HFFc6 (cell line): Measurements from ENCODE around the gene BTNL2. TPM values are rescaled to one million over a fixed set of nuclear protein-coding genes. Genes with fewer than 3 reads are reported as not detected.

Experiments
- DNase-seq: peaks from one replicate; pipeline ENCODE4 v3.0.0-alpha.2; 2018
- H3K27ac Mint-ChIP-seq: 2 replicates; pipeline ENCODE4 v1.8.0; 2020; ENCODE audit warnings: mild to moderate bottlenecking, mixed read lengths
- H3K27me3 Mint-ChIP-seq: 2 replicates; pipeline ENCODE4 v1.8.0; 2021; ENCODE audit warnings: mild to moderate bottlenecking, moderate library complexity, mixed read lengths; ENCODE audit not compliant: insufficient read depth
- H3K36me3 Mint-ChIP-seq: 2 replicates; pipeline ENCODE4 v1.8.0; 2021; ENCODE audit warnings: low read depth, mixed read lengths
- H3K4me1 Mint-ChIP-seq: 2 replicates; pipeline ENCODE4 v1.8.0; 2020; ENCODE audit warnings: low read depth, mixed read lengths
- H3K4me3 Mint-ChIP-seq: 2 replicates; pipeline ENCODE4 v1.8.0; 2020; ENCODE audit warnings: mild to moderate bottlenecking, moderate library complexity, mixed read lengths
- H3K9me3 Mint-ChIP-seq: 2 replicates; pipeline ENCODE4 v1.8.0; 2020; ENCODE audit warnings: mild to moderate bottlenecking, mixed read lengths
- total RNA-seq, 6 experiments: library from RNA; stranded (reverse); fragmentation: NEBNext Ultra II Directional; extraction: Animal tissue kit (Norgen Biotek cat#: 25700); gene quantifications; 2 replicates in 1 of 6; 3 replicates in 5 of 6; pipeline ENCODE4 v1.2.3, GENCODE V29; 2021
- TF ChIP-seq, protein P1 (sequence below): fragments of 200-600 bp; sonication (generic); IDR thresholded peaks from 2 replicates; pipeline ENCODE4 v1.5.0; 2021; ENCODE audit warnings: antibody characterized with exemption, mild to moderate bottlenecking

The BTNL2 gene
- total RNA-seq, 6 experiments from 2014 or later = not detected

DNA sequence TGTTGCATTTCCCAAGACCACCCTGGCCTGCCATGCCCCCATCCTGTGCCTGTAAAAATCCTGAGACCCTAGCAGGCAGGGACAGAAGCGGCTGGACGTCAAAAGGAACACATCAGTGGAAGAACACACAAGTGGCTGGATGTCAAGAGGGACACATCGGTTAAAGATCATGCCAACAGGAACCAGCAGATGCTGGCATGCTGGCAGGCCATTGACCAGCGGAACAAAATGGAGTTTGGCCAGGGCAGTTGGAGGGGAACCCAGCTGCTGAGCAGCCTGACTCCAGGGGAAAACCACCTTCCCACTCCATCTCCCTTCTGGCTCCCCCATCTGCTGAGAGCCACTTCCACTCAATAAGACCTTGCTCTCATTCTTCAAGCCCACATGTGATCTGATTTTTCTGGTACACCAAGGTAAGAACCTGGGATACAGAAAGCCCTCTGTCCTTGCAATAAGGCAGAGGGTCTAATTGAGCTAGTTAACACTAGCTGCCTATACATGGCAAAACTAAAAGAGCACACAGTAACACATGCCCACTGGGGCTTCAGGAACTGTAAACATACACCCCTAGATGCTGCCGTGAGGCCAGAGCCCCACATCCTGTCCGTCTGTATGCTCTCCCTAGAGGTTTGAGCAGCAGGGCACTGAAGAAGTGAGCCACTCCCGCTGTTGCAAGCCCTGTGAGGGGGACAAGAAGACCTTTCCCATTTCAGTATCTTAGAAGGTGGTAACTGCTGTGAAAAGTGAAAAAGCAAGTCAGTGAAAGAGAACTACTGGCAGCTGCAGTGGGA is 31.0 kb downstream of the BTNL2 start:
- Mint-ChIP-seq H3K36me3 (no peaks in the 10 kb centered on the region), H3K9me3 (no peaks in the 10 kb centered on the region), H3K27me3 (peaks cover 25% of the 10 kb centered on the region), H3K4me1 (peaks cover 10% of the 10 kb centered on the region), H3K4me3 (no peak overlapping the region), H3K27ac (no peak overlapping the region)
- TF ChIP-seq, protein P1, sequence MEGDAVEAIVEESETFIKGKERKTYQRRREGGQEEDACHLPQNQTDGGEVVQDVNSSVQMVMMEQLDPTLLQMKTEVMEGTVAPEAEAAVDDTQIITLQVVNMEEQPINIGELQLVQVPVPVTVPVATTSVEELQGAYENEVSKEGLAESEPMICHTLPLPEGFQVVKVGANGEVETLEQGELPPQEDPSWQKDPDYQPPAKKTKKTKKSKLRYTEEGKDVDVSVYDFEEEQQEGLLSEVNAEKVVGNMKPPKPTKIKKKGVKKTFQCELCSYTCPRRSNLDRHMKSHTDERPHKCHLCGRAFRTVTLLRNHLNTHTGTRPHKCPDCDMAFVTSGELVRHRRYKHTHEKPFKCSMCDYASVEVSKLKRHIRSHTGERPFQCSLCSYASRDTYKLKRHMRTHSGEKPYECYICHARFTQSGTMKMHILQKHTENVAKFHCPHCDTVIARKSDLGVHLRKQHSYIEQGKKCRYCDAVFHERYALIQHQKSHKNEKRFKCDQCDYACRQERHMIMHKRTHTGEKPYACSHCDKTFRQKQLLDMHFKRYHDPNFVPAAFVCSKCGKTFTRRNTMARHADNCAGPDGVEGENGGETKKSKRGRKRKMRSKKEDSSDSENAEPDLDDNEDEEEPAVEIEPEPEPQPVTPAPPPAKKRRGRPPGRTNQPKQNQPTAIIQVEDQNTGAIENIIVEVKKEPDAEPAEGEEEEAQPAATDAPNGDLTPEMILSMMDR = no peak
- no peak for DNase-seq

DNA sequence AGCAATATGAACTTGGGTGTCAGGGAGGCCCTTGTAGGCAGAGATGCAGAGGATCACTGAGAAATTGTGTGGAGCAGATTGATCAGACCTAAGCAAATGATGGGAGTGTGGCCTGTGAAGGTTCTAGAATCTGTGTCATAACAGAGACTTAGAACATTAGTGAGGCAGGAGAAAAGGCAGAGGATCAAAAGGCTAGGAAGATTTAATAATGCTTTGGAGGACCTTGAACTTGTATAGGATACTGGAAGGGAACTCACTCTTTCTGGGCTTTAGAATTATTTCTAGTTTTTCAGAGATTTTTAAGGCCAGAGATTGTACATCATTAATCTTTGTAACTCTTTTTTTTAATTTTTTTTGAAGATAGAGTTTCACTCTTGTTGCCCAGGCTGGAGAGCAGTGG is 35.2 kb downstream of the BTNL2 start, which contains the start of gene TSBP1:
TSS of gene TSBP1 (minus strand) at position 101 of the 400 bp plus-strand sequence. CDS start 197 bp downstream, outside the sequence.
- no peaks in the 10 kb centered on the region for H3K36me3 Mint-ChIP-seq
- H3K9me3 Mint-ChIP-seq = no peaks in the 10 kb centered on the region
- TF ChIP-seq, protein P1 = no peak
- no peak for DNase-seq
- H3K4me1 Mint-ChIP-seq = peaks cover 26% of the 10 kb centered on the region
- no peak within 1 kb of the TSS for H3K27ac Mint-ChIP-seq
- H3K4me3 Mint-ChIP-seq = no peak within 1 kb of the TSS
- H3K27me3 Mint-ChIP-seq = peaks cover 22% of the 10 kb centered on the region

DNA sequence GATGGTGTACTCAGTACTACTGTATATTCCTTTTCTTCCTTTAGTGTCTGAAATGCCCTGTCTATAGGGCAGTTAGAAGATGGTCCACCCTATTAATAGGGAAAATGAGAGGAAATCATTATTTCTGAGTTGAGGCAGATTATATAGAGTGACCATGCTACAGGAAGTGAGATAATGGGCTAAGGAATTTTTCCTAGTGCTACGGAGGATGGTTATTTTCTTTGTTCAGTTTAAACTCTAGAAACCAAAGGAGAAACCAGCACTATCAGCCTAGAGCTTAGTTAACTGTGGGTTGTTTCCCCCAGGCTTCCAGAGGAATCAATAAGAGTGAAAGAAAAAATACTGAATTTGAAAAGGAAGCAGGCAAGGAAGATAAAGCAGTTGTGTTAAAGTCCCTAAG is 35.8 kb downstream of the BTNL2 start:
- H3K36me3 Mint-ChIP-seq = no peaks in the 10 kb centered on the region

DNA sequence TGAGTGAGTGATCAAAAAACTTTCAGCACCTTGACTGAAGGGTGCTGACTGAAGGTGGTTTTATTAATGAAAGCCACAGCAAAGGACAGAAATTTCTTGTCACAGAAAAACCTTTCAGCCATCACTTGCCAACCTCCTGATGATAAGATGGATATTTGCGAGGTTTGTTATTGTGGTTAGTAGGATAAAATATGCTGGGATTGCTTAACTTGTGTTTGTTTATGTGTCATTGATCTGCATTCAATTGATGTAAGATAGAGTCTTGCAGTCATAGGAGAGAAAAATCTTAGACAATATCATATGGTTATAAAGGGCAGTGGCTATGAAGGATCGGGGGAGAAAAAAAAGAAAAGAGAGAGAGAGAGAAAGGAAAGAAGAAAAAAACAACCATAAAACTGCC is 36.5 kb downstream of the BTNL2 start:
- DNase-seq = no peak
- Mint-ChIP-seq H3K9me3 (no peaks in the 10 kb centered on the region), H3K27ac (no peak overlapping the region), H3K36me3 (no peaks in the 10 kb centered on the region), H3K27me3 (peaks cover 15% of the 10 kb centered on the region), H3K4me3 (no peak overlapping the region), H3K4me1 (peaks cover 26% of the 10 kb centered on the region)
- TF ChIP-seq, protein P1 = no peak

More for the DNA sequence above, 35.8 kb downstream of the BTNL2 start:
- Mint-ChIP-seq H3K27me3 (peaks cover 18% of the 10 kb centered on the region), H3K27ac (no peak overlapping the region), H3K9me3 (no peaks in the 10 kb centered on the region), H3K4me1 (peaks cover 26% of the 10 kb centered on the region), H3K4me3 (no peak overlapping the region)
- DNase-seq = no peak
- TF ChIP-seq, protein P1 = no peak

DNA sequence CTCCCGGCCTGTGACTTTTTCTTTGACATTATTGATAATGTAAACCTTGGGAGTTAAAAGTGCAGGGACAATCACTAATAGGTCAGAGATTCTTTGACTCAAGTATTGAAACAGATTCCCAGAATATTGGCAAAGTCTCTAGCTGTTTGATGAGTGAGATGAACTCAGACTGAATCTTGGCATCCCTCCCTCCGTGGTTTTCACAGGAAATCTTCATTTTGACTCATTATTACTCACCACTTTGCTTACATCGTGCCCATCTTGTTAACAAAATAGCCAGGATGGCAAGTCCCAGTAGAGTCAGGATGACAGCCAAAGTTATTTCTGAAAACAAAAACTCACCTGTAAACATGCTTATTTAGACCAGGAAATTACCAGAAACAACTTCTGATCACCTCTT is 37.3 kb downstream of the BTNL2 start:
- DNase-seq = peak; percentile 65
- TF ChIP-seq, protein P1 = no peak
- peaks cover 13% of the 10 kb centered on the region for H3K27me3 Mint-ChIP-seq
- H3K27ac Mint-ChIP-seq = no peak overlapping the region
- H3K9me3 Mint-ChIP-seq = no peaks in the 10 kb centered on the region
- H3K4me3 Mint-ChIP-seq = no peak overlapping the region
- peaks cover 26% of the 10 kb centered on the region for H3K4me1 Mint-ChIP-seq
- H3K36me3 Mint-ChIP-seq = no peaks in the 10 kb centered on the region
